Measurements from ENCODE around the gene DPP9.

DPP9 gene

GRCh38 chr19:4709440-4710280 is 14.0 kb downstream of the DPP9 start:
- no peak for DNase-seq (ENCODE audit: low spot score)
- no peak for FAIRE-seq

DNA sequence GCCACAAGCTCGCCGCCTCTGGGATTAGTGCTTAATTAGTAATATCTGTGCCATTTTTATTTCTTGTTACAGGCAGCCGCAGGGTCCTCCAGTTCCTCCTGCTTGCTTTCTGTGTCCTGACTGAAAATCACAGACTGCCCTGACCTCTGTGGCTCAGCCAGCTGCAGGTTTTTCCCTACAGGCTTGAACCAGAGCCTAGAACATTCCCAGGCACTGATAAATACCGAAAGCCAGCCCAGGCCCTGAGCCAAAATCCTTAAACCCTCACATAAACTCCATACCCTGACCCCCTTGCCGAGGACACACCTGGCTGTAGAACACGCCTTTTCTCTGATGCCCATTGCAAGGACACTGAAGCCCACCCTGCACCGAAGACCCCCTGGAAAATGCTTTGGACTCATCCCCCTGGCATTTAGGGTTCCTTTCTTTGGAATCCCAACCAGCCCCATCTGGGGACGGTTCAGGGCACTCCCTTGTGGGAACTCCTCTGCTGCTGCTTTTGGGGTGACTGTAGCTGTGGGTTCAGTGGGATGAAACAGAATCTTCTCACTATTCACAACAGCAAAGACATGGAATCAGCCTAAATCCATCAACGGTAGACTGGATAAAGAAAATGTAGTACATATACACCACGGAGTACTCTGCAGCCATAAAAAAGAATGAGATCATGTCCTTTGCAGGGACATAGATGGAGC is 15.5 kb downstream of the DPP9 start:
- FAIRE-seq = no peak

DNA sequence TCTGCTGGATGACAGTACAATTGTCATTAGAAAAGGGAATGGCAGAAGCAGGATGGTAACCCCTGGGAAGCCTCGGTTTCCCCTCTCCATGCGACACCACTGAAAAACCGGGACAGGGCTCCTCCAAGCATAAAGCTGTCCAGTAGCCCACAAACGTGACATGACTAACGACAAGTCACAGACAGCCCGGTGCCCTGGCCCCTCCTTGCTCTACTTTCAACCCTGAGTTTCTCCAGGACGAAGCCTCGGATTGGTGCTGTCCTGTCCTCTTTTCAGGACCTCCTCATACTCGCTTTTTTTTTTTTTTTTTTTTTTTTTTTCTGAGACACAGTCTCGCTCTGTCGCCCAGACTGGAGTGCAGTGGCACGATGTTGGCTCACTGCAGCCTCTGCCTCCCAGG is 16.3 kb downstream of the DPP9 start:
- no peak for FAIRE-seq
- DNase-seq (ENCODE audit: low spot score) = no peak

More for the DNA sequence above, 15.5 kb downstream of the DPP9 start:
- DNase-seq (ENCODE audit: low spot score) = no peak

GRCh38 chr19:4705413-4706131 is 18.1 kb downstream of the DPP9 start:
- DNase-seq (ENCODE audit: low spot score) (no peak), FAIRE-seq (no peak)

DNA sequence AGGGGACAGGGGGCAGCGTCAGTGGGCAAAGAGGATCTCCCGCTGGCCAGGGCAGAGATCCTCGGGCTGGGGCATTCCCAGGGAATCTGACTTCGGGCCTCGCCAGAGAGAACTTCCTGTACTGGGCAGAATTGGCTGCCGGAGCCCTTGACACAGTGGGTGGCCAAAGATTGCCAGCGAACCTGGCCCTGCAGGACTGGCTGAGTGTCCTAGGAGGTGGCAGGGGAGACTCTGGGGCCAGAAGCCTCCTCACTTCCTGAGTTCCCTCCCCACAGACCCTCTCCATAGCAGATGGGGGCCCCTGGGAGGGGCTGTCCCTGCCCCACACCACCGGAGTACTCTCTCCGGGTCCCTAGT is 19.3 kb downstream of the DPP9 start:
- DNase-seq (ENCODE audit: low spot score) (no peak), FAIRE-seq (no peak)

- FAIRE-seq (no peak), DNase-seq (ENCODE audit: low spot score) (no peak)
Measured at GRCh38 chr19:4703671-4704316, 19.8 kb downstream of the DPP9 start.

GRCh38 chr19:4702764-4703163 is 20.9 kb downstream of the DPP9 start:
- no peak for DNase-seq (ENCODE audit: low spot score)
- no peak for FAIRE-seq

- FAIRE-seq (no peak), DNase-seq (ENCODE audit: low spot score) (no peak)
Measured at GRCh38 chr19:4701557-4701956, 22.1 kb downstream of the DPP9 start.

DNA sequence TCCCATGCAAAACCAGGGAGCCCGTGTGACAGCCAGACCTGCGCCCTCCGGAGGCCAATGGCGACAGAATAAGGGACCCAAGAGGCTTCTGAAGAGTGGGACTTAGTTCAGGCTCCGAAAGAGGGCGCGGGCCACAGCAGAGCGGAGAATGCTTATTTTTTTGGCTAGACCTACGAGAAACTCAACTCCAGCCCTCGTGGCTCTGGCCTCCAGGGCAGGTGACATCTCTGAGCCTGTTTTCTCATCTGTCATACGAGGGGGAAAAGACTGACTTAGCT is 23.0 kb downstream of the DPP9 start:
- DNase-seq (ENCODE audit: low spot score) = no peak
- no peak for FAIRE-seq

GRCh38 chr19:4699826-4700692 is 23.6 kb downstream of the DPP9 start:
- FAIRE-seq = no peak
- DNase-seq (ENCODE audit: low spot score) = no peak

GRCh38 chr19:4697304-4697703 is 26.3 kb downstream of the DPP9 start:
- no peak for FAIRE-seq
- no peak for DNase-seq (ENCODE audit: low spot score)

GRCh38 chr19:4695224-4695731 is 28.4 kb downstream of the DPP9 start:
- FAIRE-seq = no peak
- DNase-seq (ENCODE audit: low spot score) = no peak

GRCh38 chr19:4694211-4694987 is 29.2 kb downstream of the DPP9 start:
- FAIRE-seq (no peak), DNase-seq (ENCODE audit: low spot score) (peak; percentile 84)

- DNase-seq (ENCODE audit: low spot score) = no peak
- no peak for FAIRE-seq
Measured at GRCh38 chr19:4693471-4694121, 30.0 kb downstream of the DPP9 start.

GRCh38 chr19:4693078-4693350 is 30.6 kb downstream of the DPP9 start:
- FAIRE-seq (no peak), DNase-seq (ENCODE audit: low spot score) (no peak)

GRCh38 chr19:4692251-4693077 is 31.2 kb downstream of the DPP9 start:
- DNase-seq (ENCODE audit: low spot score) = no peak
- FAIRE-seq = no peak

GRCh38 chr19:4691373-4691772 is 32.3 kb downstream of the DPP9 start:
- FAIRE-seq (no peak), DNase-seq (ENCODE audit: low spot score) (no peak)

- DNase-seq (ENCODE audit: low spot score) (no peak), FAIRE-seq (peak; percentile 37)
Measured at GRCh38 chr19:4690361-4690760, 33.3 kb downstream of the DPP9 start.

GRCh38 chr19:4689403-4689802 is 34.2 kb downstream of the DPP9 start:
- FAIRE-seq (no peak), DNase-seq (ENCODE audit: low spot score) (no peak)

All from urothelium cell line (cell line).